H1 (cell line): ENCODE measurements around the gene SLC16A11. TPM values are rescaled to one million over a fixed set of nuclear protein-coding genes. Genes with fewer than 3 reads are reported as not detected.

Experiments used
- CTCF ChIA-PET: fragments of 300-600 bp; sonication (Branson Sonifier 250); formaldehyde crosslinking; loops from one replicate; lab custom pipeline; 2021; ENCODE audit not compliant: partially characterized antibody; lab: Charles Lee
- POLR2A ChIA-PET: fragments of 300-600 bp; sonication (Branson Sonifier 250); formaldehyde crosslinking; loops from one replicate; lab custom pipeline; 2021; ENCODE audit warnings: inconsistent platforms; ENCODE audit not compliant: partially characterized antibody; lab: Charles Lee
- DNase-seq, 2 experiments: peaks; one replicate each; pipeline versions ENCODE4 v3.0.0 to v3.0.0-alpha.2; 2010 to 2022; ENCODE audit warnings: low spot score in 2 of 2, low read depth in 1 of 2, mixed read lengths in 1 of 2
- FAIRE-seq: peaks from 2 replicates; lab custom pipeline; 2011; peaks lifted over from hg19 to GRCh38; lab: Jason Lieb, UNC
- H2AFZ ChIP-seq: 2 replicates; pipeline ENCODE4 v1.8.1; 2012; ENCODE audit warnings: low read length, inconsistent platforms
- H2AK5ac ChIP-seq: 2 replicates; pipeline ENCODE4 v1.6.1; 2013; ENCODE audit warnings: low read depth, low read length
- H2BK120ac ChIP-seq: replicated peaks from 2 replicates; pipeline ENCODE3; 2013; ENCODE audit warnings: low read depth, low read length, inconsistent platforms
- H2BK12ac ChIP-seq: 2 replicates; pipeline ENCODE4 v1.6.1; 2013; ENCODE audit warnings: low read depth, low read length
- H2BK15ac ChIP-seq: 2 replicates; pipeline ENCODE4 v1.6.1; 2013; ENCODE audit warnings: low read length
- H2BK20ac ChIP-seq: 2 replicates; pipeline ENCODE4 v1.6.1; 2013; ENCODE audit warnings: low read length
- H2BK5ac ChIP-seq: 2 replicates; pipeline ENCODE4 v1.6.1; 2013; ENCODE audit warnings: low read depth, low read length
- H3K14ac ChIP-seq: 2 replicates; pipeline ENCODE4 v1.6.1; 2013; ENCODE audit warnings: inconsistent platforms; ENCODE audit not compliant: insufficient read length
- H3K18ac ChIP-seq: 2 replicates; pipeline ENCODE4 v1.6.1; 2013; ENCODE audit warnings: low read length; ENCODE audit errors: extremely low read depth
- H3K23ac ChIP-seq: 2 replicates; pipeline ENCODE4 v1.6.1; 2013; ENCODE audit warnings: inconsistent platforms; ENCODE audit not compliant: insufficient read length
- H3K23me2 ChIP-seq: 2 replicates; pipeline ENCODE4 v1.6.1; 2013; ENCODE audit warnings: low read depth, low read length
- H3K27ac ChIP-seq: 2 replicates; pipeline ENCODE4 v1.6.1; 2011; ENCODE audit warnings: low read depth, low read length, inconsistent platforms
- H3K27me3 ChIP-seq, 4 experiments: replicated peaks in 1 of 4; 1 replicate in 1 of 4; 2 replicates in 3 of 4; pipeline versions ENCODE4 v1.6.1 to v1.8.1; 2011 to 2013; ENCODE audit warnings: low read length in 3 of 4, mild to moderate bottlenecking in 3 of 4, inconsistent platforms in 2 of 4, mixed read lengths in 2 of 4, moderate library complexity in 1 of 4; ENCODE audit not compliant: control insufficient read depth in 3 of 4, insufficient read depth in 3 of 4; ENCODE audit errors: extremely low read depth in 1 of 4
- H3K36me3 ChIP-seq, 4 experiments: 2 replicates each; pipeline versions ENCODE4 v1.6.1 to v1.8.1; 2011 to 2013; ENCODE audit warnings: mild to moderate bottlenecking in 4 of 4, low read length in 3 of 4, moderate library complexity in 2 of 4, control low read depth in 1 of 4, inconsistent platforms in 1 of 4; ENCODE audit not compliant: insufficient read depth in 4 of 4, control insufficient read depth in 2 of 4
- H3K4ac ChIP-seq: replicated peaks from 2 replicates; pipeline ENCODE3; 2013; ENCODE audit warnings: low read length, low read depth, mixed read lengths, inconsistent platforms; ENCODE audit not compliant: insufficient read length
- H3K4me1 ChIP-seq, 4 experiments: replicated peaks in 1 of 4; 1 replicate in 1 of 4; 2 replicates in 3 of 4; pipeline versions ENCODE4 v1.6.1 to v1.8.1; 2011 to 2013; ENCODE audit warnings: low read length in 3 of 4, inconsistent platforms in 2 of 4, mixed read lengths in 1 of 4; ENCODE audit not compliant: insufficient read depth in 4 of 4, control insufficient read depth in 3 of 4
- H3K4me2 ChIP-seq, 2 experiments: 2 replicates each; pipeline versions ENCODE4 v1.6.1 to v1.8.1; 2011 to 2013; ENCODE audit warnings: low read depth in 2 of 2, low read length in 2 of 2, control low read depth in 1 of 2, inconsistent platforms in 1 of 2, mild to moderate bottlenecking in 1 of 2; ENCODE audit not compliant: insufficient read depth in 1 of 2
- H3K4me3 ChIP-seq, 4 experiments: fragments of 200-600, 300-600 bp in 1 of 4; sonication (generic), shearing (Covaris generic), sonication (Bioruptor Twin) in 1 of 4; 2 replicates each; pipeline versions ENCODE4 v1.5.1 to v1.8.1; 2011 to 2016; ENCODE audit warnings: low read length in 4 of 4, low read depth in 3 of 4, control low read depth in 2 of 4, inconsistent platforms in 2 of 4, mild to moderate bottlenecking in 2 of 4, mixed read lengths in 1 of 4, moderate library complexity in 1 of 4; ENCODE audit not compliant: insufficient read depth in 2 of 4; ENCODE audit errors: extremely low read depth in 1 of 4
- H3K56ac ChIP-seq: replicated peaks from 2 replicates; pipeline ENCODE3; 2013; ENCODE audit warnings: low read depth, mild to moderate bottlenecking, mixed read lengths, low read length, inconsistent platforms; ENCODE audit not compliant: insufficient read length
- H3K79me1 ChIP-seq: 2 replicates; pipeline ENCODE4 v1.6.1; 2013; ENCODE audit warnings: low read depth, low read length, control low read depth
- H3K79me2 ChIP-seq, 2 experiments: 2 replicates each; pipeline versions ENCODE4 v1.6.1 to v1.8.1; 2012 to 2013; ENCODE audit warnings: low read length in 2 of 2, mild to moderate bottlenecking in 2 of 2, inconsistent platforms in 1 of 2; ENCODE audit not compliant: insufficient read depth in 2 of 2, control insufficient read depth in 1 of 2
- H3K9ac ChIP-seq, 4 experiments: replicated peaks in 1 of 4; 1 replicate in 1 of 4; 2 replicates in 3 of 4; pipeline versions ENCODE4 v1.6.1 to v1.8.1; 2011 to 2013; ENCODE audit warnings: low read depth in 3 of 4, low read length in 3 of 4, control low read depth in 2 of 4, mild to moderate bottlenecking in 2 of 4, moderate library complexity in 2 of 4, inconsistent platforms in 1 of 4; ENCODE audit errors: extremely low read depth in 1 of 4
- H3K9me3 ChIP-seq, 2 experiments: 2 replicates each; pipeline versions ENCODE4 v1.6.1 to v1.8.1; 2012 to 2013; ENCODE audit warnings: mild to moderate bottlenecking in 2 of 2, moderate library complexity in 2 of 2, control low read depth in 1 of 2, inconsistent platforms in 1 of 2, low read depth in 1 of 2, low read length in 1 of 2, mixed read lengths in 1 of 2; ENCODE audit not compliant: insufficient read depth in 2 of 2
- H4K20me1 ChIP-seq, 2 experiments: replicated peaks in 1 of 2; 2 replicates each; pipeline versions ENCODE3 to v1.8.1; 2011 to 2013; ENCODE audit warnings: inconsistent platforms in 2 of 2, low read length in 2 of 2, mild to moderate bottlenecking in 1 of 2; ENCODE audit not compliant: insufficient read depth in 2 of 2, control insufficient read depth in 1 of 2
- H4K5ac ChIP-seq: 2 replicates; pipeline ENCODE4 v1.6.1; 2013; ENCODE audit warnings: low read length, low read depth, mixed read lengths, inconsistent platforms; ENCODE audit not compliant: insufficient read length
- H4K8ac ChIP-seq: 2 replicates; pipeline ENCODE4 v1.8.0; 2013; ENCODE audit warnings: mild to moderate bottlenecking, moderate library complexity, low read length, inconsistent platforms; ENCODE audit not compliant: insufficient read depth; ENCODE audit errors: extremely low read depth
- H4K91ac ChIP-seq: replicated peaks from 2 replicates; pipeline ENCODE3; 2013; ENCODE audit warnings: low read length, mixed read lengths, inconsistent platforms; ENCODE audit not compliant: insufficient read length
- HDAC2 ChIP-seq, 2 experiments: fragments of 300-600 bp in 1 of 2; sonication (generic) in 1 of 2; IDR thresholded peaks; 2 replicates each; pipeline ENCODE4 v1.6.1; 2011 to 2012; ENCODE audit warnings: low read depth in 2 of 2, low read length in 2 of 2, mild to moderate bottlenecking in 2 of 2, moderate library complexity in 2 of 2, borderline replicate concordance in 1 of 2, inconsistent platforms in 1 of 2
- KDM5A ChIP-seq: fragments of 200-600 bp; IDR thresholded peaks from 2 replicates; pipeline ENCODE4 v1.7.1; 2012; ENCODE audit warnings: mild to moderate bottlenecking, low read length, inconsistent platforms, mixed read lengths
- MAFK ChIP-seq: IDR thresholded peaks from 2 replicates; pipeline ENCODE4 v1.6.1; 2012; ENCODE audit warnings: low read depth, mild to moderate bottlenecking, improper control_type of control experiment, low read length
- WGBS, 2 experiments: shearing (Covaris generic) in 1 of 2; methylation state at CpG; one replicate each; pipeline versions ENCODE4 v1.1.6 to v1.1.7; 2013 to 2015; ENCODE audit warnings: low lambda C conversion rate in 2 of 2, mixed read lengths in 2 of 2, inconsistent platforms in 1 of 2, low coverage in 1 of 2, missing lambda C conversion rate in 1 of 2; ENCODE audit not compliant: insufficient replicate concordance in 2 of 2, insufficient coverage in 1 of 2, insufficient read length in 1 of 2; ENCODE audit errors: extremely low coverage in 1 of 2, missing lambda C conversion rate in 1 of 2; 5-methylcytosine and 5-hydroxymethylcytosine counted together
- polyA plus RNA-seq, 7 experiments: library from polyadenylated mRNA; depleted of rRNA in 3 of 7; stranded (reverse) in 5 of 7; unstranded in 2 of 7; fragments of >200 nt in 5 of 7; fragments of 200-250 nt in 2 of 7; gene quantifications; 1 replicate in 5 of 7; 2 replicates in 1 of 7; 4 replicates in 1 of 7; pipeline versions ENCODE4 v1.2.1 to v1.2.3, GENCODE V29; 2011 to 2013; ENCODE audit warnings: missing spikeins in 2 of 7, mixed read lengths in 2 of 7
- total RNA-seq: library from RNA; stranded (reverse); fragmentation: NEBNext Ultra II Directional; extraction: Animal tissue kit (Norgen Biotek cat#: 25700); gene quantifications from 2 replicates; pipeline ENCODE4 v1.2.1, GENCODE V29; 2021

Gene SLC16A11
- total and polyA plus RNA-seq, 2 of the 8 experiments (the other 6 are each of a cell fraction or from before 2014, with no cell fraction given), result 0.35 to 0.39 TPM

- ChIA-PET POLR2A (interaction anchor here (1.0 kb wide), 1 partner anchor 9 kb away, joined by 3 read pairs; no protein-coding TSS in a partner anchor), CTCF (interaction anchor here (1.1 to 1.4 kb wide), 5 partner anchors 9 to 151 kb away, joined by 3 to 6 read pairs (median 4); no protein-coding TSS in a partner anchor)
Measured at GRCh38 chr17:6994118-6994598, 49.7 kb downstream of the SLC16A11 start.

More at GRCh38 chr17:6994118-6994598, 49.7 kb downstream of the SLC16A11 start:
- H4K20me1 ChIP-seq, result peaks cover 1 to 5% of the 10 kb centered on the region in 2 experiments
- H4K8ac ChIP-seq, result no peak overlapping the region
- no peak overlapping the region for H2BK12ac ChIP-seq
- H2BK20ac ChIP-seq, result no peak overlapping the region
- no peak overlapping the region for H2AK5ac ChIP-seq
- H3K23ac ChIP-seq, result no peak overlapping the region
- H3K56ac ChIP-seq, result no peak overlapping the region
- no peak overlapping the region for H3K9ac ChIP-seq
- no peak overlapping the region for H2AFZ ChIP-seq
- H3K27me3 ChIP-seq, result peaks cover 2 to 39% (median 25%) of the 10 kb centered on the region in 4 experiments
- H3K4me3 ChIP-seq, result no peak overlapping the region
- DNase-seq (no peak), FAIRE-seq (no peak)
- H3K36me3 ChIP-seq, result peaks cover 0 to 1% (median 0%) of the 10 kb centered on the region in 4 experiments; a peak in 1 of 8 replicates
- no peak overlapping the region for H4K5ac ChIP-seq
- H3K27ac ChIP-seq, result no peak overlapping the region
- peaks cover 10% of the 10 kb centered on the region; the same call in 1 of the 2 replicates for H3K23me2 ChIP-seq
- H2BK15ac ChIP-seq, result no peak overlapping the region
- H3K14ac ChIP-seq, result no peak overlapping the region
- TF ChIP-seq MAFK, result no peak
- TF ChIP-seq KDM5A, result no peak
- TF ChIP-seq HDAC2 (IDR thresholded peaks at IDR 0.05; ENCODE audit: borderline replicate concordance in 1 of 2, low read depth in 2 of 2, low read length in 2 of 2), result no peak
- H3K18ac ChIP-seq, result no peak overlapping the region
- H3K79me1 ChIP-seq, result no peaks in the 10 kb centered on the region
- H2BK120ac ChIP-seq, result no peak overlapping the region
- H4K91ac ChIP-seq, result no peak overlapping the region
- no peaks in the 10 kb centered on the region for H3K79me2 ChIP-seq
- peaks cover 0 to 9% (median 1%) of the 10 kb centered on the region in 4 experiments; a peak in 2 of 7 replicates for H3K4me1 ChIP-seq
- WGBS, 2 experiments, result 87% methylated on average over 10 of the region's 10 CpGs; no CpG with 5 or more reads in 1 of the 2 experiments
- H3K9me3 ChIP-seq, result no peaks in the 10 kb centered on the region
- no peak overlapping the region for H3K4me2 ChIP-seq
- no peak overlapping the region for H3K4ac ChIP-seq
- no peak overlapping the region for H2BK5ac ChIP-seq
